Fibroblast of skin of back (primary cell): ENCODE measurements around the gene RGS2. TPM values are rescaled to one million over a fixed set of nuclear protein-coding genes. Genes with fewer than 3 reads are reported as not detected.

Experiments
- DNase-seq: peaks from one replicate; pipeline ENCODE4 v3.0.0-alpha.2; 2013
- polyA plus RNA-seq, 2 experiments: library from polyadenylated mRNA; unstranded; fragments of 120-200 nt; gene quantifications; one replicate each; pipeline ENCODE4 v1.2.1, GENCODE V29; 2013; ENCODE audit not compliant: insufficient read length in 2 of 2

Gene RGS2, protein sequence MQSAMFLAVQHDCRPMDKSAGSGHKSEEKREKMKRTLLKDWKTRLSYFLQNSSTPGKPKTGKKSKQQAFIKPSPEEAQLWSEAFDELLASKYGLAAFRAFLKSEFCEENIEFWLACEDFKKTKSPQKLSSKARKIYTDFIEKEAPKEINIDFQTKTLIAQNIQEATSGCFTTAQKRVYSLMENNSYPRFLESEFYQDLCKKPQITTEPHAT
- polyA plus RNA-seq (2013, experiment 1 of 2; ENCODE audit: insufficient read length), result 2.7 TPM
- polyA plus RNA-seq (2013, experiment 2 of 2; ENCODE audit: insufficient read length), result 2.5 TPM

DNA sequence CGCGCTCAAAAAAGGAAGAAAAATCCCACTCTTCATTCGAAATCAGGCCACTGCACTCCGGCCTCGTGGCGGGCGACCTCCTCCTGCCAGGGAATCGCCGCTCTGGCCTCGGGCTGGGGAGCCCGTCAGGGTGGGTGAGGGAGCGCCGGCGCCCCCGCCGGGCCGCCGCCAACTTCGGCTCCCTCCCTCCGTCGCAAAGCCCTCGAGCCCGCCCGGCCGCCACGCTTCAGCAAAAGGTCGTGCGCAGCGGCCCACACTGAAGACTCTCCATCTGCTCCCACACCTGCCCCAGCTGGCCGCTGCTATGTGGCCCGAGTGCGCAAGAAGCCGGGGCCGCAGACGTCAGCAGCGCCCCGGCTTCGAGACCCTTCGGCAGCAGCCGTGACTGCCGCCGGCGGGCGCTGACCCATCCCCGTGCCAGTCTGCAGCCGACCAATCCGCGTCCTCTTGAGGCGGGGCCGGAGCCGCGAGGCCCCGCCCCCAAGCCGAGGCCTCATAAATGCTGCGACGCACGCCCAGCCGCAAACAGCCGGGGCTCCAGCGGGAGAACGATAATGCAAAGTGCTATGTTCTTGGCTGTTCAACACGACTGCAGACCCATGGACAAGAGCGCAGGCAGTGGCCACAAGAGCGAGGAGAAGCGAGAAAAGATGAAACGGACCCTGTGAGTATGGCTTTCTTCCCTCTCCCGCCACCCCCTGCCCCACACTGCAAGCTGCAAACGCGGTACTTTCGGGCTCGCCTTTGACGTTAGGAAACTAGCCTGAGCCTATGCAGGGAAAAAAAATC lies at the start of gene RGS2:
TSS of gene RGS2 (plus strand) at position 522 of the 789 bp plus-strand sequence. CDS start at position 555, 33 bp downstream.
- DNase-seq, result peak; percentile 88

DNA sequence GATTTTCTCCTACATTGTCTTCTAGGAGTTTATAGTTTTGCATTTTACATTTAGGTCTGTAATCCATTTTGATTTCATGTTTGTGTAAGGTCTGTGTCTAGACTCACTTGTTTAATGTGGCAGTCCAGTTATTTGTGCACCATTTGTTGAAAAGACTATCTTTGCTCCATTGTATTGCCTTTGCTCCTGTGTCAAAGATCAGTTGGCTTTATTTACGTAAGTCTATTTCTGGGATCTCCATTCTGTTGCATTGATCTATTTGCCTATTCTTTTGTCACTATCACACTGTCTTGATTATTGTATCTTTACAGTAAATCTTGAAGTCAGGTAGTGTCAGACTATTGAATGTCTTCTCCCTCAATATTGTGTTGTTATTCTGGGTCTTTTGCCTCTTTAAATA lies 49.7 kb upstream of the RGS2 start:
- DNase-seq, result no peak

DNA sequence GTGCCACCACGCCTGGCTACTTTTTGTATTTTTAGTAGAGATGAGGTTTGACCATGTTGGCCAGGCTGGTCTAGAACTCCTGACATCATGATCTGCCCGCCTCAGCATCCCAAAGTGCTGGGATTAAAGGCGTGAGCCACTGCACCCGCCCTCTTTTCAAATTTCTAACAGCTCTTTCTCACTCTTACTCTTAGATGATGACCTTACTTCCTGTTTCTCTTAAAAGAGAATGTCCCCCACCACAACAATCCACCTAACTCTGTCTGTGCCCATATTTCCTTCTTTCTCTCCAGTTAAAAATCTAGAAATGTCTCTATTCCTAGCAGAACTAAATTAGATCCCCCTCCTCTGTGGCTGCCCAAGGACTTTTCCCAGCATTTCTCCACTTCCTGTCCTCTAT lies 46.6 kb upstream of the RGS2 start:
- no peak for DNase-seq

DNA sequence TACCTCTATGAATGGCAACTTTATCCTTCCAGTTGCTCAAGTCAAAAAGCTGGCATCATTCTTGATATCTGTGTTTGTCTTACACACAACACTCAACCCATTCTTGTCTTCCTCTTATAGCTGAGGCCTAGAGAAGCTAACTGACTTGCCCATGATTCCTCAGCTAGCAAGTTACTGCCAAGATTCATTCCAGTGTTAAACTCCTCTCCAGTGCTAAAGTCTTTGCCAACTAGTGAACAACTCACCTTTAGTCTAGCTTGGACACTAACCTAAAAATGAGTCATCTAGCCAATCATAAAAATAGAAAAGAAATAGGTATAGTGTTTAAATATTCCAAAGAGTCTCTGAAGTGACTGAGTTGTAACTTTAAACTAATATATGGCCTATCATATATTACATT lies 45.6 kb upstream of the RGS2 start:
- DNase-seq, result no peak

DNA sequence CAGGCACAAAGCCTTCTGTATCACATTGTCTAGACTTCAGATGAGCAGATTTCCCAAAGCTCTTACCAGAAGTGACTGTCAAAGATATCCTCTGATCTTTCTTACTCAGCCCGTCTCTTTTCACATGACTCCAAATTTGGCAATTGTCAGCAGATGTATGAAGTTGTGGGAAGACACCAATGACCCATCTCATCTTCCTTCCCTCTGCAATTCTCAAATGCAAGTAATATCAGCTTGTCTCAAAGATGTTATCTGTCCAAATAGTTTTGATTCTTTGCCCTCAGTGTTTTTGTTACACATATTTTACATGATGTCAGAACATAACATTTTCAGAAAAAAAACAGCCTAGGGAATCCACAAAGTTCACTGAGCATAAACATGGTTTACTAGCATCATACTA lies 45.1 kb upstream of the RGS2 start:
- peak; percentile 91 for DNase-seq

DNA sequence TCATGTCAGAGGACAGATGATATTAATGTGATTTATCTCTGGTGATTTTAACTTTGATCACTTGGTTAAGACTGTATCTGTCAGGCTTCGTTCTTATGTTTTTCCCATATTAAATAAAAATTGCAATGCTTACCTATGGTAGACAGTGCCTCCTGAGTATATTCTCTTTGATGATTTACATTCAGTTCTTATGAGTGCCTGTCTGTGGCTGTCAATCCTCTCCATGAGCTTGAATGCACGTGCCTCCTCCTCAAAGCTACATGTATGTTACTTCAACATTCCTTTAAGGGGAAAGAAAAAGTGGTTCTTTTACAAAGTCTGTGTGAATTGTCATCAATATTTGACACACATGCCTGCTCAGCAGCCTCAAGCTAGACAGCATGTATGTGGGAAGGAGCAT lies 44.2 kb upstream of the RGS2 start:
- DNase-seq, result no peak

DNA sequence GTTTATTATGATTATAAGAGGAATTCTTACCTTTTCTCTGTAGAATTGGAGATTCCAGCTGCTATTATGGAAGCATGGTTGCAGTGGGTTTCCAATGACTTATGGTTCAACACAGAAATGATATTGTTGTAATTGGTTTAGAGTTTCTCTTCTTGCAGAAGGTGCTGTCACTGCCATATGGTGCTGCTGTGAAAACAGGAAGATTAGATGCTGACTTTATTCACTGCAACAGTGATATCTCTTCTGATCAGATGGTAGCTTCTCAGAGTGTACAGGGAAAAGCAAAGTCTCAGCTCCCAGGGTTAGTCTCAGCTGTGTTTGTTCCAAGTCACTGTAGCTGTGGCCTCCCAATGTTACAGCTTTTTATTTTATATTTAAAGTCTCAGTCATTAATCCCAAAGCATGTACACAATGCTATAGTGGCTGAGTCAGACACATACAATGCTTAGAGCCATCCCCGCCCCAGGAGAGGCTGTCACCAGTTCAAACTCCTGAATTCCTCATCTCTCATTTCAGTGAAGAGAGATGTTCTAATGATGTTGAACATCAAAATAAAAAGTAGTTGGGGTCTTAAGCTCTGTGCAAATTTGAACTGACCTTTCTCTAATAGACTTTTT lies 42.7 kb upstream of the RGS2 start:
- DNase-seq, result peak; percentile 81

DNA sequence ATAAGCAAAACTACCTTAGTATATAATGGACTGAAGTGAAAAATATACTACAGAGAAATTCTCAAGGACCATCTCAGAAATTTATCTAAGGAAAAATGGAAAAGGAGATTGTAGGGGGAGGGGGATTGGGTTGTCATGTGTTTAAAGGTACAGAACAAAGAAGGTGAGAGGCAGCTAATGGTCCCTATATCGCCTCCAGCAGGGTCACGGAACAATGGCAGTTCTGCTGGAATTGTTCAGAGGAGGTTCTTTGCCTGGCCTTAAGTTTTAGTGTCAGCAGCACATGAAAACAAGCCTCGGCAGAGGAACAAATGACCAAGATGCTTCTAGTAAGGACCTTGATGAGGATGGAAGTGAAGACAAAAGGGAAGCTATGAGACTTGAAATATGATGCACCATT lies 42.0 kb upstream of the RGS2 start:
- no peak for DNase-seq

DNA sequence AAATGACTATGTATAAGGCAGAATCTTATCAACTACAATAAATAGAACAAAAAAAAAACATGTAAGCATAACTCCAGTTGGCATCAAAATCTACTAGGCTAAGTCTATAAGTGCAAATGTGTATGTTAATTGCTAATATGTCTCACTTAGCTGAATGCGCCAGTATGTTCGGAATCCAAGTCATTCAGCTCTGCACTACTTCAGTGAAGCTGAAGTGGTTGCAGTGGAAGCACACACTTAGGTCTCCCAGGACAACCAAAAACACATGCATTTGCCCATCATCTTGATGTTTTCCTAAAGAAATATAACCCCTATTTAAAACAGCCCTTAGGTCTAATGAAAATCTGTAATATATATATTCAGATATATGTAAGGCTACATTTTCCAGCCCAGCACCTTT lies 41.0 kb upstream of the RGS2 start:
- DNase-seq, result no peak

DNA sequence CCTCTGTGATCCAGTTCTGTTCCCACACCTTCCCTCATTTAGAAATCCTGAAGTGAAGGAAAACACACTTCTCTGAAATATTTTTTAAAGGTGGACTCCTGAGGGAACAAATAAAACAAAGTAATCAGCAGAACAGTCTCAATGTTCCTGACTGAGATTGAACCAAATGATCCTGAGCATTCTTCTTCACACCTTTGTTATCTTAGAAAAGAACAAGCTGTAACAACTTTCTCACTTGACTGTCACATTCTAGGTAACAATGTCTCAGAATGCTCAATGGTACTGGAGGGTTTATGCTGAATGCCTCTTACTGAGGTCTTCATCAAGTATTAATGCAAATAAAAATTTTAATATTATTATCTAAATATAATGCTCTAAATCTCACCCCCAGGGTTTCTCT lies 40.4 kb upstream of the RGS2 start:
- DNase-seq, result no peak

DNA sequence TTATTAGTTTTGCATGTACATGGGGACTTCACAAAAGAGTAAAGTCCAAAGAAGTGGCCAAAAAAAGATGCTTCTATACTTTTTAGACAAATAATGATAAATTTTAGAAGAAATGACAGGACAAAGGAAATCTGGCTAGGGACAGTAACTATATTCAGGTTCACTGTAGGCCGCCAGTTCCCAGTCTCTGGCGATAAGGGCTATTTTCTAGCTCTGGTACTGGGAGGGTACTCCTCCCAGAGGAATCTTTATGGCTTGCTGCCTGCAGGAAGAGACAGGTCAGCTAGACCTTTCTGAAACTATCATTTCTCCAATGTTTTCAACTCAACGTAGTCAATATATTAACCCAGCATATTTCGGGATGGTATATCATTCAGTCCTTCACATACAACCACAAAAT lies 37.5 kb upstream of the RGS2 start:
- no peak for DNase-seq

DNA sequence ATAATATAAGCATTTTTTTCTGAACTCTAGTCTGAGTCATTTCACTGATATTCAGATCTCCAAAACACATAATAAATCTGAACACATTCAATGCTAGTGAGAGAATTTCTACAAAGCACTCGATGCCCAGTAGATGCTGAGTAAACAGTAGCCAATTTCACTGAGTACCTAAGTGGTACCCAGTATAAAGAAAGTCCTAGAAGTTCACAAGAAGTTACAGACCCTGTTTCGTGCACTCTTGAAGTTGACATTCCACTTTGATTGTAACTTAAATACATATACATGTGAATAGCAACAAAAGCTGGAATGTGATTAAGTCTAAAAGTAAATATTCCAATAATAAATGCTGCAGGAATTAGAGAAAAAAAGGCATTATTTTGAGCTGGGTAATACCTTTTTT lies 33.2 kb upstream of the RGS2 start:
- DNase-seq, result no peak

DNA sequence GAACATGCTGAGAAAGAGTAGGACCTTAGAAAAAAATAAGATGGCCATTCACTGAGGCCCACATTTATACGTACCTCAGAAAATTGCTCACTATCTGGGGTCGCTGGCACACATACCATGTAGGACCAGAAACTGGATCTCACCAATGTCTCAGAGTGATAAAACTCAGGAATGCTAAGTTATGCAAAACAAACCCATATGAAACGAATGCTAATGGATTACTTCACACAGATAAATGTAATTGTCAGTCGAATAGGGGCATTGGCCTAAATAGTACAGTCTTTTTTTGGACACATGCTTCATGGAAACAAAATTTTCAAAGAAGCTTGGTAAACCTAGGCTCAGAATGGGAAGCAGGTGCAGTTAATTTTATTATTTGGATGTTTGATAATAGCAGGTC lies 32.6 kb upstream of the RGS2 start:
- DNase-seq, result no peak

DNA sequence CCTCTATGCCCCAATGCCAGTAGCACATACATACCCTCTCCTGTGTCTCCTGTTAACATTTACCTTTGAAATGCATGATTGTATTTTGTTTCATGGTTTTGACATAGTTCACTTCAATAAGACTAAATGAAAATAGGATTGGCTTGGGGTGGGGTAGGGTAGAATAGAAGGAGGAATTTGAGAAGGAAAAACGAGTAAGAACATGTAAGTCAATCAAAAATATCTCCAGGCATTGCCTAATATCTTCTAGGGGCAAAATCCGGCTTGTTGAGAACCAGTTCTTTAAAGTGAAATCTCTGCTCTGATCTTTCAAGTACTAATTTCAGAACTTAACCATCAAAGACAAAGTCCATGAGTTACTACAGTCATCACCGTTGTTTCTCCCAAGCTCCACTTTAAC lies 31.8 kb upstream of the RGS2 start:
- no peak for DNase-seq

DNA sequence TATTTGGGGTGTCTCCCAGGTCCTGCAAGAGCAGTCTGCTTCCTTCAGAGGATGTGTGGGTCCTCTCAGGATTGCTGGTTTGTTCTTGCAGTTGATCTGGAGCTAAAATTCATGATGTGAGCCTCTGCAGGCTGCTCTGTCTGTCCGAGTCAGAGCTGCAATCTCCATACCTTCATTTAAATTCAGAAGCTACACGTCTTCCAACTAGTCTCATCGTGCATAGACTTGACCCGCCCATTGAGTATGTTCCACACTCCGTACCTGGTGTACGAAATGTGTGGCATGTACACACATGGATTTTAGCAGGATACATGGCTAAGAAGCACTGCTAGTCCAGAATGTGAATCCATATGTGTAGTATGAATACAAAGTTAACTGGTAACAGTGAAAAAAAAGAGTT lies 25.0 kb upstream of the RGS2 start:
- DNase-seq, result no peak

DNA sequence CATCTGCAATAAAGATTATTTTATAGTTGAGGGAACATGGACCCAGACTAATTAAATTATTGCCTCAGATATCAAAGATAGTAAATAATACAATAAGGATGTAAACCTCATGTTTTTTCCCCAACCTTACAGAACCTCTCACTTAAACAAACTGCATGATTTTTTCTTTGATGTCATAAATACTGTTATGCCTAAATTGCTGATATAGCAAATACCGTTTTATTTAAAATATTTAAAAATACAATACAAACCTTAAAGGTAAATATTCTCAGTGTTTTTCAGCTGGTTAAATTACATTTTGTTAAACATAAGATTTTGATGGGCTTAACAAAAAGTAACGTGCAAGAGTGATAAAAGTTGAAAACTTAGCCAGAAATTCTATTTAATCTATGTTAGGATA lies 24.4 kb upstream of the RGS2 start:
- DNase-seq, result no peak

DNA sequence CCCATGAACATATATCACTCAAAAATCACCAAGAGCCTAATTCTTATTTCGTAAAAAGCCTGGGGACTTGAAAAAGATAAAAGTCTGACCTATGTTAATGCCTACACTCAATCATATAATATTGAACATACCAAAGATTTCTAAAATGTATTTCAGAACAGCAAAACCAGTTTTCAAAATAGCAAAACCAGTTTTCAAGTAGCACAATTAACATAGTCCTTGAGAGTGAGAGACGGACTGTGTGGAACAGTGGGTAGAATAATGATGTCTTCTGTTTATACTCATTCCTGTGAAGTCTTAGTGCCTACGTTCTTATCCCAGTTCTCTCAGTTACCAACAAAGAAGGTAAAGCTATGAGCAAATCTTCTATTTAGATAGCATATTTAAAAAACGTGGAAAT lies 22.3 kb upstream of the RGS2 start:
- DNase-seq, result no peak

DNA sequence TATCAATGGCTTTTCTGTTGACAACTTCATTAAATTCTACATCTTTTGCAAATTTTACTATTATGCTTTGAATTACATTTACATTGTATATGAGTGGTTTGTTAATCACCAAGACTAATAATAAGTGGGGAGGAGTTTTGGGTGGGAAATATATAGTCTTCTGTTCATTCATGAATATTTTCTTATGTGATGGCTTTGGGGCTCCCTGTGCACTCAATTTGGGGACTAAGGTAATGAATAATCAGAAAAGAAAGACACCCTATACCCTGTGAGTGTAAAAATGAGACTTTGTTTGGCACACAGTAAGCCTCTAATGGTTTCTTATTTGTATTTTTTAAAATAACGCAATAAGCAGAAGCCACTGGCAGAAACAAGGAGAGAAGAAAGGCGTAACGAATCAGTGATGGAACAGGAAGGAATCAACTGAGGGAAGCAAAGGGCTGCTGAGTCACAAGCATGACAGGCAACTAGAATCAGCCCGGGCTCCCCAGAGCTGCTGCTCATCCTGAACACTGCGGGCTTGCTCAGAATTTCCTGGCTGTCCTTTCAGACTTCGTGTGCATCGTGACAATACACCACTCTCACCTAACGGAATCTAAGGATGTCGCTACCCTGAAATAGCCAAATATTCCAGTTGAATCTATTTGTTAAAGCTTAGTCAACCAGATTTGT lies 20.8 kb upstream of the RGS2 start:
- peak; percentile 71 for DNase-seq

DNA sequence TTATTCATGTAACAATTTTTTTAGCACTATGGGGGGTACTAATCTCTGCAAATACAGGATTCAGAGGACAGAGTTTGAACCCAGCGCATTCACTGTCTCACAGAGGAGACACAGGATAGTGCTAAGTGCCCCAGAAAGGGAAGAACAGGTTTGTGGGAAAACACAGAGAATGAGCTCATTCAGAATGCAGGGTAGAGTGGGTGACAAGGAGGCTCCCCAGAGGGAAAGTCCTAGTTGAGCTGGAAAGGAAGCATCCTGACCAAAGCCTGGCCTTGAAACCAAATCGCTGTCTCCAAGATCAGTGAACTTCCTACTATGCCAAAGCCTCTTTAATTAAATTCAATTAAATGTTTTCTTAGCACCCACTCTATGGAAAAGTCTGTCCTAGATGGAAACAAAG lies 19.0 kb upstream of the RGS2 start:
- DNase-seq, result no peak

DNA sequence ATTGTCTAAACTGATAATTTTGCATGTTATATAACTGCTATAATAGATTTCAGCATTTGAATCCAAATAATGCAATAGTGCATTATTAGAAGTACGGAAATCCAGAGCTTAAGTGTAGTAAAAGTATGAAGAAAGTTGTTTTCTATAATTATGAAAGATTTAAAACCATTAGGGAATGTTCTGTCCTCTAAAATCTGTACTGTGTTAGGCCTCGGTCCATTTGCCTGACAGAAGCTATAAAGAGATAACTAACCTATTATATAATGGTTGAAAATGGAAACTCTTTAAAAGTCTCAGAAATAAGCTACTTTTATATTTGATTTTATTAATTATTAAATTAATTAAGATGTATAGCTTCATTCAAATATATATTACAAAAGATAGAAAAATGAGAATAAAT lies 16.2 kb upstream of the RGS2 start:
- no peak for DNase-seq

DNA sequence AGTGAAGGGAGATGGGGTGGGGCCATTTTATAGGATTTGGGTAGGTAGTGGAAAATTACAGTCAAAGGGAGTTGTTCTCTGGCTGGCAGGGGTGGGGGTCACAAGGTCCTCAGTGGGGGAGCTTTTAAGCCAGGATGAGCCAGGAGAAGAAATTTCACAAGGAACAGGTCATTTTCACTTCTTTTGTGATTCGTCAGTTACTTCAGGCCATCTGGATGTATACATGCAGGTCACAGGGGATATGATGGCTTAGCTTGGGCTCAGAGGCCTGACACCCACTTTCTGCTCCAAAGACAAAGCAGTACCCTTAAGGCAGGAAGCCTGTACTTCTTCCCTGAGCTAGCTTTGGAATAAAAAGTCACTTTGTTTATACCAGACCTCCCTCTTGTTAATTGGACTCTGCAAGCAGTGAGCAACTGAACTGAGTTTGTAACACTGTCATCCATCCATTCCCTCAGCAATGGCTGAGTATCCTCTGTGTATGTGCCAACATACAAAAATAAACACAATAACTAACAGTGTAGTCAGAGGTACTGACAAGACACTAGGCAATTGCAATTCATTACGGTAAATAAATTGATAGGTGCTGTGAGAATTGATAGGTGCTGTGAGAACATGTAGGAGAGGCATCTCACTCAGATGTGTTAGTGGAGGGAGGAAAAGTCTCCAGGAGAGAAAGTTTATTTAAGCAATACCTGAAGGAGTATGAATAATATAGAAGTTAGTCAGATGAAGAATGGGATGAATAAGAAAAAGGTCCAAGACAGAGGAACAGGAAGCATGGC lies 14.7 kb upstream of the RGS2 start:
- no peak for DNase-seq

DNA sequence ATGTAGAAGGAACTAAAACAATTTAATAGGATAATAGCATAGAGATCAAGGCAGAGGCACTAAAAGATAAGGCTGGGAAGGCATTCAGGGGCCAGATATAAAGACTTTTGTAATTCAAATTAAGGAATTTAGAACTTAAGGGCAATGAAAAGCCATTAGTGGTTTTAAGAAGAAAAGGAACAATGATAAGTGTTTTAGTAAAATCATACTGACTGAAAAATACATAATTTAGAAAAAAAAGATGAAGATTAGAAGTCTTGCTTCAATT lies 14.1 kb upstream of the RGS2 start:
- DNase-seq, result no peak
